ENCODE measurements around the gene GDF11.

Gene GDF11

DNA sequence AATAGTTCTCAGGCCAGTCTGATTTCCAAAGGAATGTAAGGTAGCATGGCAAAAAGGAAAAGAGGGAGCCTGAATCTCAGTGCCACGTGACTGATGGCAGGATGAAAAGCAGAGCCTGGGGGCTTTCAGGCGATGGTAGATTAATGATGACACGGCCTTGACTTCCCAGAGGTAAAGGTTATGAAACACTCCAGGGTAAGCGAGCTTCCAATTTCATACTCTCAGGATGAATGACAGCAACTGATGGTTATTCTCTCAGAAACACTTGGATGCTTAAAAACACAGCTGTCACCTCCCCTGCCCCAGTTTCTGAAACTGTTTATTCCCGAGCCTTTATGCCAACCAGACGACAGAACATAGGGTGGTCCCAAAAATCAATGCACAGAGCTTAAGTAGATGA is 28.8 kb downstream of the GDF11 start:
- Histone ChIP-seq H3K4me3 (ENCODE audit: low read depth, low read length, poor library complexity, severe bottlenecking) (no peak overlapping the region), H4K20me1 (ENCODE audit: insufficient read depth, low read length) (no peaks in the 10 kb centered on the region), H2AFZ (ENCODE audit: low read length) (no peak overlapping the region), H3K9me2 (ENCODE audit: low read depth, low read length) (no peaks in the 10 kb centered on the region), H3K27ac (ENCODE audit: low read depth, low read length, poor library complexity, severe bottlenecking) (no peak overlapping the region), H3K36me3 (ENCODE audit: insufficient read depth, low read length) (peaks cover 60% of the 10 kb centered on the region), H3F3A (ENCODE audit: insufficient read depth, low read length) (no peaks in the 10 kb centered on the region), H3K9ac (ENCODE audit: low read length) (no peak overlapping the region), H3K4me2 (ENCODE audit: low read length) (no peak overlapping the region), H3K79me2 (ENCODE audit: insufficient read depth, low read length) (no peaks in the 10 kb centered on the region), H3K4me1 (ENCODE audit: insufficient read depth, low read length, severe bottlenecking) (no peaks in the 10 kb centered on the region), H3K27me3 (ENCODE audit: insufficient read depth, low read length) (no peaks in the 10 kb centered on the region), H3K9me3 (ENCODE audit: low read length) (no peaks in the 10 kb centered on the region)
- no peak for TF ChIP-seq EZH2 (IDR thresholded peaks at IDR 0.05; ENCODE audit: borderline replicate concordance, low read length)
- TF ChIP-seq, protein P1, sequence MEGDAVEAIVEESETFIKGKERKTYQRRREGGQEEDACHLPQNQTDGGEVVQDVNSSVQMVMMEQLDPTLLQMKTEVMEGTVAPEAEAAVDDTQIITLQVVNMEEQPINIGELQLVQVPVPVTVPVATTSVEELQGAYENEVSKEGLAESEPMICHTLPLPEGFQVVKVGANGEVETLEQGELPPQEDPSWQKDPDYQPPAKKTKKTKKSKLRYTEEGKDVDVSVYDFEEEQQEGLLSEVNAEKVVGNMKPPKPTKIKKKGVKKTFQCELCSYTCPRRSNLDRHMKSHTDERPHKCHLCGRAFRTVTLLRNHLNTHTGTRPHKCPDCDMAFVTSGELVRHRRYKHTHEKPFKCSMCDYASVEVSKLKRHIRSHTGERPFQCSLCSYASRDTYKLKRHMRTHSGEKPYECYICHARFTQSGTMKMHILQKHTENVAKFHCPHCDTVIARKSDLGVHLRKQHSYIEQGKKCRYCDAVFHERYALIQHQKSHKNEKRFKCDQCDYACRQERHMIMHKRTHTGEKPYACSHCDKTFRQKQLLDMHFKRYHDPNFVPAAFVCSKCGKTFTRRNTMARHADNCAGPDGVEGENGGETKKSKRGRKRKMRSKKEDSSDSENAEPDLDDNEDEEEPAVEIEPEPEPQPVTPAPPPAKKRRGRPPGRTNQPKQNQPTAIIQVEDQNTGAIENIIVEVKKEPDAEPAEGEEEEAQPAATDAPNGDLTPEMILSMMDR (IDR thresholded peaks at IDR 0.05; ENCODE audit: low read length), result no peak

DNA sequence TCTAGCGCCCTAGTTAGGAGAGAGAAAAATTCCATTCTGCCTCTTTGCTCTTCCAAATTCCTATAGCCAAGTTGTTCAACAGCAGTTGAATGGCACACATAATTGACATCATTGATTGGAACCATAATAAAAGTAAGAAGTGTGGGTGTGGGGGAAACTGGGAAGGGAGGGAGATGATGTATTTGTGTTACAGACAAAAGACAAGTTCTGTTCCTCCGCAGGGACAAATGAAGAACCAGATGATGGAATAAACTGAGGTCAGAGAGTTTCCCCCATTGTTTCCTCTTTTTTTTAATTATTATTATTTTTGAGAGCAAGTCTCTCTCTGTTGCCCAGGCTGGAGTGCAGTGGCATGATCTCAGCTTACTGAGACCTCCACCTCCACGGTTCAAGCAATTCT is 34.9 kb downstream of the GDF11 start:
- no peak overlapping the region for H3K4me2 ChIP-seq (ENCODE audit: low read length)
- H3F3A ChIP-seq (ENCODE audit: insufficient read depth, low read length), result no peaks in the 10 kb centered on the region
- no peaks in the 10 kb centered on the region for H4K20me1 ChIP-seq (ENCODE audit: insufficient read depth, low read length)
- TF ChIP-seq EZH2 (IDR thresholded peaks at IDR 0.05; ENCODE audit: borderline replicate concordance, low read length), result no peak
- TF ChIP-seq, protein P1 (IDR thresholded peaks at IDR 0.05; ENCODE audit: low read length), result no peak
- H3K4me3 ChIP-seq (ENCODE audit: low read depth, low read length, poor library complexity, severe bottlenecking), result no peak overlapping the region
- peaks cover 74% of the 10 kb centered on the region for H3K36me3 ChIP-seq (ENCODE audit: insufficient read depth, low read length)
- no peaks in the 10 kb centered on the region for H3K79me2 ChIP-seq (ENCODE audit: insufficient read depth, low read length)
- H2AFZ ChIP-seq (ENCODE audit: low read length), result no peak overlapping the region
- no peaks in the 10 kb centered on the region for H3K4me1 ChIP-seq (ENCODE audit: insufficient read depth, low read length, severe bottlenecking)
- H3K9ac ChIP-seq (ENCODE audit: low read length), result no peak overlapping the region
- H3K9me3 ChIP-seq (ENCODE audit: low read length), result no peaks in the 10 kb centered on the region
- H3K27me3 ChIP-seq (ENCODE audit: insufficient read depth, low read length), result no peaks in the 10 kb centered on the region
- no peaks in the 10 kb centered on the region for H3K9me2 ChIP-seq (ENCODE audit: low read depth, low read length)
- H3K27ac ChIP-seq (ENCODE audit: low read depth, low read length, poor library complexity, severe bottlenecking), result no peak overlapping the region

DNA sequence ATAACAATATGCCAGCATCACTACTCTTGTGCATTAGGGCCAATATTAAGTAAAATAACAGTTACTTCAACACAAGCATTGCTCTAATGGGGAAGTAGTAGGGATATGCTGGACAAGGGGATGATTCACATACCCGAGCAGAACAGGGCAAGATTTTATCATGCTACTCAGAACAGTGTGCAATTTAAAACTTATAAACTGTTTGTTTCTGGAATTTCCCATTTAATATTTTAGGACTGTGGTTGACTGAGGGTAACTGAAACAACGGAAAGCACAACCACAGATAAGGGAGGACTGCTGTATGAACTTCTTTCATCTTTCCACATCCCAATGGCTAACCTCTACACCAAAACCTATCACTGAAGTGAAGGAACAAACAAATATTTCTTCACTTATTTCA is 37.8 kb downstream of the GDF11 start:
- no peaks in the 10 kb centered on the region for H4K20me1 ChIP-seq (ENCODE audit: insufficient read depth, low read length)
- no peak overlapping the region for H2AFZ ChIP-seq (ENCODE audit: low read length)
- no peak overlapping the region for H3K27ac ChIP-seq (ENCODE audit: low read depth, low read length, poor library complexity, severe bottlenecking)
- no peak overlapping the region for H3K4me2 ChIP-seq (ENCODE audit: low read length)
- no peak overlapping the region for H3K4me3 ChIP-seq (ENCODE audit: low read depth, low read length, poor library complexity, severe bottlenecking)
- H3K79me2 ChIP-seq (ENCODE audit: insufficient read depth, low read length), result no peaks in the 10 kb centered on the region
- no peaks in the 10 kb centered on the region for H3K27me3 ChIP-seq (ENCODE audit: insufficient read depth, low read length)
- H3F3A ChIP-seq (ENCODE audit: insufficient read depth, low read length), result no peaks in the 10 kb centered on the region
- no peaks in the 10 kb centered on the region for H3K9me3 ChIP-seq (ENCODE audit: low read length)
- H3K4me1 ChIP-seq (ENCODE audit: insufficient read depth, low read length, severe bottlenecking), result no peaks in the 10 kb centered on the region
- H3K9me2 ChIP-seq (ENCODE audit: low read depth, low read length), result no peaks in the 10 kb centered on the region
- no peak overlapping the region for H3K9ac ChIP-seq (ENCODE audit: low read length)
- peaks cover 94% of the 10 kb centered on the region for H3K36me3 ChIP-seq (ENCODE audit: insufficient read depth, low read length)
- no peak for TF ChIP-seq EZH2 (IDR thresholded peaks at IDR 0.05; ENCODE audit: borderline replicate concordance, low read length)
- TF ChIP-seq, protein P1 (IDR thresholded peaks at IDR 0.05; ENCODE audit: low read length), result no peak
